OCI-LY3 (cell line): Measurements from ENCODE around the gene AMBRA1.

ENCODE experiments used
- CTCF ChIP-seq: fragments of 200-600, 300-600 bp; sonication (generic); IDR thresholded peaks from 2 replicates; pipeline ENCODE4 v1.5.1; 2014; ENCODE audit warnings: antibody characterized with exemption, low read length, low read depth
- EZH2phosphoT487 ChIP-seq: fragments of 200-600 bp; shearing (Covaris generic); IDR thresholded peaks from 2 replicates; pipeline ENCODE4 v1.6.1; 2018; ENCODE audit warnings: antibody characterized with exemption, mixed run types, low read depth

GRCh38 chr11:46404476-46405017 lies 189.3 kb downstream of the AMBRA1 start:
- TF ChIP-seq CTCF (no peak), EZH2phosphoT487 (no peak)
